ENCODE measurements around the gene RHBDF2.

The RHBDF2 gene

GRCh38 chr17:76452660-76453430, 48.4 kb downstream of the RHBDF2 start, which contains the start of gene UBE2O:
TSS of gene UBE2O (minus strand) at chr17:76453152. CDS start at chr17:76453141, 11 bp downstream.
- DNase-seq: peak; percentile 77

DNA sequence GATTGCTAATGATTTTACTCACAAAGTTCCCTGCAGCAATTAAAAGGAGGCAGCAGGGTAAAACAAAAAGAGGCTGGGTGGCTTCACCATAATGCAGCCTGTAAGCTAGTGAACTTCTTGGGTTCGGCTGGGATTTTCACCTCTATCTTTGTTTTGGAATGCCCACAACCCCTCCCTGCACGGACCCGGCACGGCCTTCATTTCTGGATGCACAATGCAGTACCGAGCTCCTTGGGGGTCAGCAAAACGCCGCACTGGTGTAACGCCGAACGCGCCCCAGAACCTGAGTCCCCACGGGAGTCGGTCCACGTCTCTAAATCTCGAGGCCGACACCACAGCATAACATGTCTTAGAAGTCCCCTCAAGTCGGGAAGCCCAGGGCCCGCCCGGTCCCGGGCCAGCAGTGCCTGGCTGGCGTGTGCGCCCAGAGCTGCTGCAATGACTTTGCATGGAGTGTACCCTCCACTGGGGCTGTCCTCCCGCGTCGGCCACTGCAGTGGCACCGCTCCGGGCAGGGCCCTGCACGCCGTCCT, 49.0 kb downstream of the RHBDF2 start:
- no peak for DNase-seq

- DNase-seq: no peak
These were observed 49.7 kb downstream of the RHBDF2 start for GRCh38 chr17:76451506-76451905.

DNA sequence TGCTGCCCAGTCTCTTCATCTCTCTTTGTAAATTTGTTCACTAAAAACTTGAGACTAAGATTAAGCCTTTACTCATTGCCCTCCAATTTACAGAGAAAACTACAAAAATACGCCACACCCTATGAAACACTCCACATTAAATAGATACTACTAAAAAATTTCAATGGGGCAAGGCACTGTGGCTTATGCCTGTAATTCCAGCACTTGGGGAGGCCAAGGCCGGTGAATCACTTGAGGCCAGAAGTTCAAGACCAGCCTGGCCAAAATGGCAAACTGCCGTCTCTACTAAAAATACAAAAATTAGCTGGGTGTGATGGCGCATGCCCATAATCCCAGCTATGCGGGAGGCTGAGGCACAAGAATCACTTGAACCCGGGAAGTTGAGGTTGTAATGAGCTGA, 52.1 kb downstream of the RHBDF2 start:
- no peak for DNase-seq

DNA sequence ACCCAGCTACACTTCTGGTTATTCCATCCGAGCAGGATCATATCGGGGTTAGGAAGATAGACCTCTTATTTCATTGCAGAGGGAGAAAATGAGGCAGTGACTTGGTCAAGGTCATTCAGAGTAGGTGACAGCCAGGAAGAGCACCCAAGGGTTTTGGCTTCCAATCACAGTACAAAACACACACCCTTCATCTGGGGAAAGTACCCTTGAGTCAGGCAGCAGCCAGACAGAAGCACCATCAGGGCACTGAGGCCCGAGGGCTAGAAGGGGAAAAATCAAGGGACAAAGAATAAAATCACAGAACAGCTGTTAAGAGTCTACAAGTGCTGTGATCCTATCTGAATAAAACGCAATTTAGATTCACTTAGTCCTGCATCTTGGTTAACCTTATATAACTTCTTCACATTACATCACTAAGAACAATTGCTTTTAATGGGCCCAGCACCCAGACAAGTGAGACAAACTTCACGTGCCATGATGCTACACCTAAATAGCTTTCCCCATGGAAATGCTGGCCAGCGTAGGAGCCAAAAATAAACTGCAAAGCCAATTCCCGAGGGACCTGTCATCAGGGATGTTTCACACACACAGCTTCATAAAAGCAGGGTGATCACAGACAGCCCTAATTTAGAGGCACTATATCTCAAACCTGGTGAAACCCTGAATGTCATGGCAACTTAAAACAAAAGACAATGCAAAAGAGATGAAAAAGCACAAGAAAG, 53.1 kb downstream of the RHBDF2 start:
- no peak for DNase-seq

- no peak for DNase-seq
These were observed 54.6 kb downstream of the RHBDF2 start for GRCh38 chr17:76446449-76447231.

DNA sequence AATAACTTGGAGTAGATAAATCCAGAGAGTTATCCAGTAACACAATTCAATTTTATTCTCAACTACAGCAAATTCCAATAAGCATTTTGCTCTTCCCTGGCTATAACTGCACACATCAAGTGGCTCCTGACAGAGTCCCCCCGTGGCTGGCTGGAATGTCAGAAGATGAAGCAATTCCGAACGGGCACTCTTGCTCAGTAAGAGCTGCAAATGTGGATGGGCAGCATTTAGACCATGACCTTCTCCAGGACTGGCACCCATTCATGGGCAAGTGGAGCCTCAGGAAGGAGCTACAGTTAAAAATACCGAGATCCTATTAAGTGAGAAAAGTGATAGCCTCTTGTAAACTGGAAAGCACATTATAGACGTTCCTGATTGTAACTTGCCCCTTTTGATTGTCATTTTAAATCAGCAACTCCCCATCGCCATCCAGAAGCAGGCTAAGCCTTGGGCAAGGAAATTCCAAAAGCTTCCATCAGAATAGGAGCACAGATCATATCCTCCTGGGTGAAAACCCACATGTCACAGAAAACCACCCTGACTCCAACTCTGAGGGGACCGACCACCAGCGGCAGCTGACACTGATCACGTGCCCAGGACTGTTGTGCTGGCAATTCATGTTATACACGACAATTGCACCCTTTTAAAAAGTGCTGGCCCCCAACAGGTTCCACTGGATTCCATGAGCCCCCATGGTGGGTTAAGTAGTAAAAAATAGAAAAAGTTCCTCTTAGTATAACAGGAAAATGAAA, 55.4 kb downstream of the RHBDF2 start:
- no peak for DNase-seq

DNA sequence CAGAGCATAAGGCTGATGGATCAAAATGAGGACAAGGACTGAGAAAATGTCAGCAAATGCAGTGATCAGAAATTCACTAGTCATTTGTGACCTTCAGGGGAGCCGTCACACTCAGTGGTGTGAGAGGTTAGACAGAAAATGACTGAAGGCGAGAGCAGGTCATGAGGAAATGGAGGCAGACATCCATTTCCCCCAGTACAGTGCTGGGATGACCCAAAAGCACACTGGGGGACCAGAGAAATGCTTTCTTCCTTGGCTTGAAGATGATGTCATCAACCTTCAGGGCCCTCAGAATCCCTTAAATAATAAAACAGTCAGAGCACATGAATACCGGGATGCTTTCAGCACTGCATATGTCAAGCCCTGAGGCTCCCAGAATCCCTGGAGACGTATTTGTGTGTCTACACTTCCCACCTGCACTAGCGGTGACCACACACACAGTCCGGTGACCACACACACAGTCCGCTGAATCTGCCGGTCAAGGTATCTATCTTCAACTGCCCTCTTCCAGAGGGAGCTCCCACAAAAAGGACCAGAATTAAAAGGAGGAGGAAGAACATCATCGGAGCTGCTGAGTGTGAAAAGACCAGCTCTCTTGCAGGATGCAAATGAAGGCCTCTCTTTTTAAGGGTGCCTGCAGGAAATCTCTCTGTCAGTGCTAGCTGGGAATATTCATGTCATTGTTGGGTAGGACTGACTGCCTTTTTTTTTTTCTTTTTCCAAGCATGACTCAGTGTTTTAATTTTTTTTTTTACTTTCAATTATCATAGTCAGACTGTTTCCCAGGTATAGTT, 56.5 kb downstream of the RHBDF2 start:
- DNase-seq: no peak

DNA sequence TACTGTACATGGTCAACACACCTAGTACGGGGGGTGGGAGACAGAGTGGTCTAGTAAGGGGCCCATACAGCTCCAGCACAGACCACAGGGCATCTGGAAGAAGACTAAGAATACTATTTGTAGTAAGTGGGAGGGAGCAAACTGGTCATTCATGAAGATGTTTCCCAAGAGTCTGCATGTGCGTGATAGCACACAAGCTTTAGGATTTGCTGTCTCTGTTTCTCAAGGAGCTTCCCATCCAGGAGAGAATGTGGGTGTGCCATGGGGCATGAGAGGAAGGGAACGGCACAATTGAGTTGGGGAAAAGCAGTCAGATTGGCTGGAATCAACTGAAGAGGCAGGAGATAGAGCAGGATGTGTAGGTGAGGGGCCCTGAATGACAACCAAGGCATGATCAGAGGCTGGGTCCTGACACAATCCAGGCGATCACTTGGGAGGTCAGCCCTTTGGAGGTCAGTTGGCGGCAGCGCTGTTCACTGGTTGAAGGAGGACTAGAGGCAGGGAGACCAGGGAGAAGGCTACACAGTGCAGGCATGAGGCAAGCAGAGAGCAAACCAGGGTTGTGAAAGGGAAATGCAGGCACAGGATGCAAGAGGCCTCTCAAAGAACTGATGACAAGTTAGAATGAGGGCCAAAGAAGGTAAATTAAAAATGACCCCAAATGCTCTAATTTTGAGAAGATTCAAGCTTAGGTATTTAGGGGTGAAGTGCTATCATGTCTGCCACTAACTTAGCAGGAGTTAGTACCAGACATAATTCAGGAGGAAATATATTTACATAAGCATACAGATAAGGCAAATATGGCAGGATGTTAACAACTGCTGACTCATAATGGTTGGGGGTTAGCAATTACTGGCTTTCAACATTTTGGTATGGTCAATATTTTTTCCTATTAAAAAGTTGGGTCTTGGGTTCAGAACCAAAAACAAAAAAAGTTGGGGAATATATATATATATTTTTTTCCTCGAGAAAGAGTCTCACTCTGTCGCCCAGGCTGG, 58.6 kb downstream of the RHBDF2 start:
- DNase-seq: no peak

GRCh38 chr17:76441686-76442340, 59.4 kb downstream of the RHBDF2 start:
- no peak for DNase-seq

GRCh38 chr17:76440751-76441362, 60.4 kb downstream of the RHBDF2 start:
- no peak for DNase-seq

DNA sequence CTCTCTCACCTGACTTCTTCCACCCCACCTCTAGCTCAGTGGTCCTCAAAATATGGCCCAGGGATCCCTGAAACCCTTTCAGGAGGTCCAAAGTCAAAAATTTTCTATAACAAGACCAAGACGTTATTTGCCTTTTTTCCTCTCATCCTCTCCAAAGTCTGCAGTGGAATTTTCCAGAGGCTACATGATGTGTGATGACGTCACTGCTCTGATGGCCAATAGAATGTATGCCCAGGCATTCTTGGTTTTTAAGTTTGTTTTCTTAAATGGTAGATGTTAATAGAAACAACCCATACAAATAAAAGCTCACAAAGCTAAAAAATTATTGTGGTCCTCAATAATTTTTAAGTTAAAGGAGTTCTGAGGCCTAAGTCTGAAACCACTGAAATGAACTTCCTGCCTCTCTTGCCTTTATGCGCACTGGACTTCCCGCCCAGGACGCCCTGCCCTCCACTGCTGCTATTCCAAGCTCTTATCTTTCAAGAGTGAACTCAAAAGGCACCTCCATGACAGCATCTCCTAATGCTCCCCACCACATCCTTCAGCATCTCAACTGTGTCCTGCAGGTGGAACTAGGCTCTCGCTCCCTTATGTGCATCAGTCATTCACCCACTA, 61.8 kb downstream of the RHBDF2 start:
- DNase-seq: no peak

GRCh38 chr17:76438906-76439305, 62.3 kb downstream of the RHBDF2 start:
- no peak for DNase-seq

DNA sequence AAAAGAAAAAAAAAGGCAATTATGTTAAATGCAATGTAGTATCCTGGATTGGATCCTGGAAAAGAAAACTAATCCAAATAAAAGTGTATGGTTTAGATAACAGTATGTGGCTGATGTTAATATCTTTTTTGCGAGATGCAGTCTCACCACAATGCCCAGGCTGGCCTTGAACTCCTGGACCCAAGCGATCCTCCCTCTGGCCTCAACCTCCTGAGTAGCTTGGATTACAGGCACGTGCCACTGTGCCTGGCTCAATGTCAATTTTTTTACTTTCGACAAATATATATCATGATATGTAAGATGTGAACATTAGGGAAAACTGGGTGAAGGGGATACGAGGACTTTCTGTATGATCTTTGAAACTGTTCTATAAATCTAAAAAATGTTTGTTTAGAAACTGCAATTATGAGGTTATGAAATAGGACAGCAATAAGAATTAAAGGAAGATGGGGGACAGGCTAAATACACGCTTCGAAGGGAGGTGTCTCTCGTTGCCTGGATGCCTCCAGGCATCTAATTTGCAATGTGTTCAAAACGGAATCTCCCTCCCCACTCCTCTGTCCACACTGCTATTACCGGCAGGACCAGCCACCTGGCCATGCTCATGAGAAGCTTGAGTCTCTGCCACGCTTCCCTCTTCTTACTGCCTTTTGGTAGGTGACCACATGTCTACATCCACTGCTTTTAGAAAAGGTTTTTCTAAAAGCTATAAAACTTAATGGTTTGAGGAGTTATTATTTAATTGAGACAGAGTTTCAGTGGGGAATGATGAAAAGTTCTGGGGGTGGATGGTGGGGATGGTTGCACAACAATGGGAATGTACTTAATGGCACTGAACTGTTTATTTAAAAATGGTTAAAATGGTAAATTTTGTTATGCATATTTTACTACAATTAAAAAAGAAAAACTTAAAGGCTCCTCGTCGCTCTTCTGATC, 63.5 kb downstream of the RHBDF2 start:
- DNase-seq: no peak

- no peak for DNase-seq
These were observed 65.5 kb downstream of the RHBDF2 start for GRCh38 chr17:76435751-76436150.

GRCh38 chr17:76434870-76435269, 66.4 kb downstream of the RHBDF2 start:
- no peak for DNase-seq

- DNase-seq: no peak
These were observed 67.5 kb downstream of the RHBDF2 start for GRCh38 chr17:76433693-76434092.

Measured in NCI-H1105 treated with DMSO at 0.1 percent for 48 hours (cell line).